ENCODE measurements around the gene C9orf50.

DNA sequence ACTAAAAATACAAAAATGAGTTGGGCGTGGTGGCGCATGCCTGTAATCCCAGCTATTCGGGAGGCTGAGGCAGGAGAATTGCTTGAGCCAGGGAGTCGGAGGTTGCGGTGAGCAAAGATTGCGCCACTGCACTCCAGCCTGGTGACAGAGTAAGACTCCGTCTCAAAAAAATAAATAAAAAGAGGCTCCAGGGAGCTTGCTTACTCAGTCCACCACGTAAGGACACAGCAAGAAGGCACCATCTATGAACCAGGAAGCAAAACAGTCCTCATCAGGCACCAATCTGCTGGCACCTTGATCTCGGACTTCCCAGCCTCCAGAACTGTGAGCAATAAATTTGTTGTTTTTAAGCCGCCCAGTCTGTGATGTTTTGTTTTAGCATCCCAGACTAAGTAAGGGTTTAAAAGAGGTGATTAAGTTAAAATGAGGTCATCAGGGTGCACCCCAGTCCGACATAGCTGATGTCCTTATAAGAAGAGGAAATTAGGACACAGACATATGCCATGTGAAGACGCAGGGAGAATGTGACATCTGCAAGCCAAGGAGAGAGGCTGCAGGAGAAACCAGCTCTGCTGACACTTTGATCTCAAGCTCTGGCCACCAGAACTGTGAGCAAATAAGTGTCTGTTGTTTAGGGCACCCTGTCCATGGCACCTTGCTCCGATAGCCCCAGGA lies 45.9 kb downstream of the C9orf50 start:
- TF ChIP-seq, protein P1, sequence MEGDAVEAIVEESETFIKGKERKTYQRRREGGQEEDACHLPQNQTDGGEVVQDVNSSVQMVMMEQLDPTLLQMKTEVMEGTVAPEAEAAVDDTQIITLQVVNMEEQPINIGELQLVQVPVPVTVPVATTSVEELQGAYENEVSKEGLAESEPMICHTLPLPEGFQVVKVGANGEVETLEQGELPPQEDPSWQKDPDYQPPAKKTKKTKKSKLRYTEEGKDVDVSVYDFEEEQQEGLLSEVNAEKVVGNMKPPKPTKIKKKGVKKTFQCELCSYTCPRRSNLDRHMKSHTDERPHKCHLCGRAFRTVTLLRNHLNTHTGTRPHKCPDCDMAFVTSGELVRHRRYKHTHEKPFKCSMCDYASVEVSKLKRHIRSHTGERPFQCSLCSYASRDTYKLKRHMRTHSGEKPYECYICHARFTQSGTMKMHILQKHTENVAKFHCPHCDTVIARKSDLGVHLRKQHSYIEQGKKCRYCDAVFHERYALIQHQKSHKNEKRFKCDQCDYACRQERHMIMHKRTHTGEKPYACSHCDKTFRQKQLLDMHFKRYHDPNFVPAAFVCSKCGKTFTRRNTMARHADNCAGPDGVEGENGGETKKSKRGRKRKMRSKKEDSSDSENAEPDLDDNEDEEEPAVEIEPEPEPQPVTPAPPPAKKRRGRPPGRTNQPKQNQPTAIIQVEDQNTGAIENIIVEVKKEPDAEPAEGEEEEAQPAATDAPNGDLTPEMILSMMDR (IDR thresholded peaks at IDR 0.05; ENCODE audit: low read length) = no peak
- TF ChIP-seq EZH2phosphoT487 (IDR thresholded peaks at IDR 0.05; ENCODE audit: low read length) (no peak), EZH2 (optimal IDR thresholded peaks at IDR 0.05; ENCODE audit: low read depth, low read length) (no peak)
